GM13976 (cell line): Measurements from ENCODE around the gene ZFYVE19.

Experiments
- DNase-seq: peaks from one replicate; pipeline ENCODE4 v3.0.0; 2012; ENCODE audit warnings: low spot score
- CTCF ChIP-seq: IDR thresholded peaks from 2 replicates; pipeline ENCODE4 v1.5.1; 2012; ENCODE audit warnings: borderline replicate concordance, mild to moderate bottlenecking; ENCODE audit not compliant: insufficient read depth; ENCODE audit errors: extremely low read depth, missing control alignments, control extremely low read depth
- in situ Hi-C: fragments of 300-500 bp; cut with MboI; formaldehyde crosslinking; loops from one replicate; pipeline ENCODE4 v1.12.0; 2022; ENCODE audit warnings: low sequenced_read_pairs, mixed read lengths, inconsistent platforms; ENCODE audit not compliant: unreplicated experiment

Gene ZFYVE19

DNA sequence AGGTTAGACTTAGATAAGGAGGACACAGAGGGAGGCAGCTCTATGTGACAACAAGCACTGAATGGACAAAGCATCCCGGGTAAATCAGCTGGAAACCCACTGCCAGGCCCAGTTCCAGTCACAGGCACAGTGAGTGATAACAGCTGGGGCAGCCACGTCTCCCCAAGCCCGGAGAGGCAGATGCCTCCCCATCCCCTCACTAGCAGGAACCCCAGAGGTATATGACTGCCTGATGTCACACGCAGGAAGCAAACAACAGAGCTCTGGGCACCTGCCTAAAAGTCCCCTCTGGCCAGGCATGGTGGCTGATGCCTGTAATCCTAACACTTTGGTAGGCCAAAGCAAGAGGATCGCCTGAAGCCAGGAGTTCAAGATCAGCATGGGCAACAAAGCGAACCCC, 18.9 kb upstream of the ZFYVE19 start:
- TF ChIP-seq CTCF: no peak
- in situ Hi-C loops: no loop called here
- no peak for DNase-seq

GRCh38 chr15:40789119-40789518, 17.8 kb upstream of the ZFYVE19 start:
- TF ChIP-seq CTCF: no peak
- in situ Hi-C loops: no loop called here
- no peak for DNase-seq

DNA sequence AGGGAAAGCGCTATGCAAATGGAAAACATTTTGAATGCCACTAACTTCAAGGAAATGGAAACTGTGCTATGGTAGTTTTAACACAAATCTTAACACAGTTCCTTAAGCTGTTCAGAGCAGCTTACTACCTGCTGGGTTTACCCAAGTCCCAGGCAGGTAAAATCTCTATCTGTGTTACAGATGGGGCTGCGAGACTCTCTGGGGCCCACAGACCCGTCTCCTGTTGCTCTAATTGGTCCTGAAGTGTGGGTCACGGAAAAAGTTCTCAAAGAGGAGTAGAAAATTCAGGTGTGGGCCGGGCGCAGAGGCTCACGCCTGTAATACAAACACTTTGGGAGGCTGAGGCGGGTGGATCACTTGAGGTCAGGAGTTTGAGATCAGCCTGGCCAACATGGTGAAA, 16.9 kb upstream of the ZFYVE19 start:
- in situ Hi-C loops: no loop called here
- TF ChIP-seq CTCF: no peak
- DNase-seq: no peak

GRCh38 chr15:40790718-40791117, 16.2 kb upstream of the ZFYVE19 start:
- in situ Hi-C loops: no loop called here
- DNase-seq: no peak
- no peak for TF ChIP-seq CTCF

- DNase-seq: no peak
- in situ Hi-C loops: no loop called here
- no peak for TF ChIP-seq CTCF
Measured at GRCh38 chr15:40792394-40792793, 14.5 kb upstream of the ZFYVE19 start.

DNA sequence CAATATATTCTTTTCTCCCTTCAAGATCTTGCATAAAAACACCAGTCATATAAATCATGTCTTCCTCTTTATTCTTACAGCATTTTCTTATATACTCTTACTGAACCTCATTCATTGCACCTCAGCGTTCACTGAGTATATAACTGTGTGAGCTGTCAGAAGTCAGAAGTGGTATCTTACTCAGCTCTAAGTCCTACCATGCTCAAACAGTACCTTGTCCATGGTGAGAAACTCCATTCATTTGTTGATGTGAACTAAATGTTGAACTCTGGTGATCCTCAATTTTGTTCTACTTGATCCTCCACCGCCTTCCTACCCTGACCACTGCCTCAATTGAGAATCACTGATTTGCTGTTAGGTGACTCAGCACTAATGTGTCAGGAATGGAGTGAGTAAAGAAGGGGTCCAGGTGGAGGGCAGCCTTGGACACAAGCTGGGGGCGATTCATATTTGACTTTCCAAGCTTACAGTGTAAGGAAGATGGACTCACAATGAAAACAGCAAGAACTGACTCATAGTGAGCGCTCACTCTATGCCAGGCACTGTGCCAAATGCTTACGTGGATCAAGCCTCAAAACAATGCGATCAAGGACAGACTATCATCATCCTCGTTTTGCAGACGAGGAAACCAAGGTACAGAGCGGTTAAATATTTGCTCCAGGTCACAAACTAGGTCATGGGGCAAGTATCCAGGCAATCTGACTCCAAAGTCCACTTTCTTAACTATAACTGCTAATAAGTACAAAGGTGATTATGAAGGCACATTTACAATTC, 13.5 kb upstream of the ZFYVE19 start:
- TF ChIP-seq CTCF: no peak
- in situ Hi-C loops: no loop called here
- DNase-seq: no peak
